Measurements from ENCODE around the gene EVA1A. TPM values are rescaled to one million over a fixed set of nuclear protein-coding genes. Genes with fewer than 3 reads are reported as not detected.

The EVA1A gene
- total RNA-seq, 4 donors from 2014 or later, result 0.17 to 1.2 (median 0.69) TPM; not detected in 1

GRCh38 chr2:75532488-75532887 is 28.3 kb downstream of the EVA1A start:
- intact Hi-C loops (cut with DNase I), result no loop called here
- Histone ChIP-seq H3K36me3 (no peaks in the 10 kb centered on the region), H3K27ac (replicated peaks in 1 of 4) (no peak overlapping the region), H3K4me1 (no peaks in the 10 kb centered on the region), H3K9me3 (no peaks in the 10 kb centered on the region), H3K4me3 (no peak overlapping the region), H3K27me3 (peaks cover 0 to 8% (median 0%) of the 10 kb centered on the region in 4 donors)
- no peak for DNase-seq (ENCODE audit: extremely low spot score)
- TF ChIP-seq POLR2AphosphoS5 (IDR thresholded peaks at IDR 0.05) (no peak), CTCF (IDR thresholded peaks at IDR 0.05) (no peak), POLR2A (IDR thresholded peaks at IDR 0.05; ENCODE audit: low read depth) (no peak), EP300 (IDR thresholded peaks at IDR 0.05) (no peak)
- 73% methylated on average over 1 of the region's 1 CpG for WGBS

GRCh38 chr2:75528221-75528977 is 32.3 kb downstream of the EVA1A start:
- intact Hi-C loops (cut with DNase I), result no loop called here
- WGBS, result 90% methylated on average over 4 of the region's 5 CpGs
- no peak for TF ChIP-seq CTCF (IDR thresholded peaks at IDR 0.05)
- DNase-seq (ENCODE audit: extremely low spot score), result no peak
- H3K36me3 ChIP-seq, result no peaks in the 10 kb centered on the region
- no peaks in the 10 kb centered on the region for H3K4me1 ChIP-seq
- H3K27me3 ChIP-seq, result peaks cover 0 to 8% (median 0%) of the 10 kb centered on the region in 4 donors
- no peak overlapping the region for H3K27ac ChIP-seq (replicated peaks in 1 of 4)
- no peak overlapping the region for H3K4me3 ChIP-seq
- H3K9me3 ChIP-seq, result no peaks in the 10 kb centered on the region

- no peak overlapping the region for H3K27ac ChIP-seq (replicated peaks in 1 of 4)
Observed at GRCh38 chr2:75527676-75528075, 33.1 kb downstream of the EVA1A start.

GRCh38 chr2:75526842-75527241 is 33.9 kb downstream of the EVA1A start:
- Histone ChIP-seq H3K27ac (replicated peaks in 1 of 4) (no peak overlapping the region), H3K4me3 (no peak overlapping the region), H3K36me3 (no peaks in the 10 kb centered on the region), H3K4me1 (no peaks in the 10 kb centered on the region), H3K9me3 (no peaks in the 10 kb centered on the region), H3K27me3 (peaks cover 0 to 8% (median 0%) of the 10 kb centered on the region in 4 donors)
- TF ChIP-seq CTCF (IDR thresholded peaks at IDR 0.05) (no peak), POLR2A (IDR thresholded peaks at IDR 0.05; ENCODE audit: low read depth) (no peak), POLR2AphosphoS5 (IDR thresholded peaks at IDR 0.05) (no peak), EP300 (IDR thresholded peaks at IDR 0.05) (no peak)
- intact Hi-C loops (cut with DNase I), result no loop called here
- DNase-seq (ENCODE audit: extremely low spot score), result no peak

More at GRCh38 chr2:75527676-75528075, 33.1 kb downstream of the EVA1A start:
- no peak overlapping the region for H3K4me3 ChIP-seq
- H3K27me3 ChIP-seq, result peaks cover 0 to 8% (median 0%) of the 10 kb centered on the region in 4 donors
- intact Hi-C loops (cut with DNase I), result no loop called here
- H3K4me1 ChIP-seq, result no peaks in the 10 kb centered on the region
- H3K36me3 ChIP-seq, result no peaks in the 10 kb centered on the region
- DNase-seq (ENCODE audit: extremely low spot score), result no peak
- TF ChIP-seq EP300 (IDR thresholded peaks at IDR 0.05), result no peak
- H3K9me3 ChIP-seq, result no peaks in the 10 kb centered on the region
- 80% methylated on average over 1 of the region's 1 CpG for WGBS

- 93% methylated on average over 5 of the region's 5 CpGs for WGBS
- DNase-seq (ENCODE audit: extremely low spot score), result no peak
- Histone ChIP-seq H3K4me1 (no peaks in the 10 kb centered on the region), H3K36me3 (no peaks in the 10 kb centered on the region), H3K27ac (replicated peaks in 1 of 4) (no peak overlapping the region), H3K4me3 (no peak overlapping the region), H3K9me3 (no peaks in the 10 kb centered on the region), H3K27me3 (peaks cover 0 to 8% (median 0%) of the 10 kb centered on the region in 4 donors)
- intact Hi-C loops (cut with DNase I), result no loop called here
- no peak for TF ChIP-seq EP300 (IDR thresholded peaks at IDR 0.05)
- no peak for TF ChIP-seq POLR2A (IDR thresholded peaks at IDR 0.05; ENCODE audit: low read depth)
- no peak for TF ChIP-seq CTCF (IDR thresholded peaks at IDR 0.05)
- TF ChIP-seq POLR2AphosphoS5 (IDR thresholded peaks at IDR 0.05), result no peak
Observed at GRCh38 chr2:75525434-75526310, 35.1 kb downstream of the EVA1A start.
